NCI-H2171 (cell line): ENCODE data around the gene REEP3.

ENCODE experiments used
- DNase-seq: peaks from one replicate; lab custom pipeline; 2025; lab: John Stamatoyannopoulos, UW

The REEP3 gene

GRCh38 chr10:63588436-63589167 lies 67.4 kb downstream of the REEP3 start:
- no peak for DNase-seq

- DNase-seq = no peak
Observed at GRCh38 chr10:63591600-63592379, 70.6 kb downstream of the REEP3 start.

- no peak for DNase-seq
Observed at GRCh38 chr10:63593576-63593975, 72.4 kb downstream of the REEP3 start.

GRCh38 chr10:63595072-63595471 lies 73.9 kb downstream of the REEP3 start:
- no peak for DNase-seq

DNA sequence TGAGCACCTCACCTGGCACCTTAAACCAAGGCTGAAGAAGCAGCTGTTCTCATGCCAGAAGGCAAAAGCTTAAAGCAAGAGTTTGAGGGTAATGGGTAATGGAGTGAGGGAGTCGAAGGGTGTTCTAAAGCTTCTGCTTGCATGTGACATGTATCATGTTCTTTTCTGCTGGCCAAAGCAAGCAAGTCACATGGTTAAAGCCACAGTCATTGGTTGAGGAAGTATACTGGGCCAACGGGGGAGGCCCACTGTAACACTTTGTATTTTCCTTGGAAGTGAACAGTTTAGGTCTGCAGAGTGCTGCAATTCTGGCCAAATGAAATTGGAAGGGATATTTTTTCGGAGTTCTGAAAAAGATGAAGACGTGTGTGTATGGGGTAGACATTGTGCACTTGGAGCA lies 75.7 kb downstream of the REEP3 start:
- DNase-seq = no peak

GRCh38 chr10:63600540-63600939 lies 79.3 kb downstream of the REEP3 start:
- no peak for DNase-seq

- DNase-seq = no peak
Observed at GRCh38 chr10:63603709-63604445, 82.7 kb downstream of the REEP3 start.

DNA sequence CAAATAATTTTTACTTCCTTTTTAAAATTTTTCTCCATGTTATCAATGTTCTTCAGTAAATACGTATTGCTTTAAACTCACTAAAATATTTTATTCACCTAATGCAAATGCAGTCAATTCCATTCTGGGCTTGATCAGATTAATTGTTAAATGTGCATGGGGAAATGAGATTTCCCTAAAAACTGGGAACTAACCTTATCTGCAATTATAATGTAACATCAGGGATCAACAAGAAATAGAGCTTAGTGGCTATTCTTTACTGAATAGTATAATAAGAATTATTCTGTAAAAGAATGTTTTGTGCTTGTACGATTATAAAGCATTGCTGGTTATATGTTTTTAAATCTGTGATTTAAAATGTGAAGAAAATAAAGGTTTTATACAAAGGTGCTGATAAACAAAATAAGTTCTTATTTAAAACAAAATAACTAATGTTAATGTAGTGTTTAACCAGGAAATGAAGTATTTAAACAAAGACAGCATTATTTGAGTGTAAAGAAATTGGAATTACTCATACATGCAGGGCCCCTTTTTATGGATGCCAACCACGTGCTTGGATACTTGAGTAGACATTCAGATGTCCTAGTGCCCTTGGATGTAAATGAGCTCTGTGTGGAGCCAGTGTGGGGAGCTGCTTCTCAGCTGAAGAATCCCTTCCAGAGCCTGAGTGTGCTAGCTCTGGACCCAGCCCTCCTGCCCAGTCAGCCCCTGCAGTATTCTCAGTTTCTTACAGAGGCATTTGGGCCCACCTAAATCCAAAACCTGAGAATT lies 84.2 kb downstream of the REEP3 start:
- DNase-seq = no peak

DNA sequence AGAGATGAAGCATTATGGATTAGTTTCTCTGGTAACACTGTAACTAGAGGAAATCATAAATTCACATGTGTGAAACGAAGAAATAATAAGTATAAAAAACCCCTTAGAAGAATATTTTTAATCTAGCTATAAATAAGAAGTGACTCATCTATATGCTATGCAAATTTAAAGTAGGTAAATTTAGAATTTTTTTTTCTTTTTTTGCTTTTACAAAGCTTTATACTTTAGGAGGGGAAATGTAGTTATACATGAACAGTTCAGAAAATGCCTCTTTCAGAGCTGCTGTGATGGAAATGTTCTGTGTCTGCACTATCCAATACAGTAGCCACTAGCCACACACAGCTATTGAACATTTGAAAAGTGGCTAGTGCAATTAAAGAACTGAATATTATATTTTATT lies 87.3 kb downstream of the REEP3 start:
- DNase-seq = no peak

DNA sequence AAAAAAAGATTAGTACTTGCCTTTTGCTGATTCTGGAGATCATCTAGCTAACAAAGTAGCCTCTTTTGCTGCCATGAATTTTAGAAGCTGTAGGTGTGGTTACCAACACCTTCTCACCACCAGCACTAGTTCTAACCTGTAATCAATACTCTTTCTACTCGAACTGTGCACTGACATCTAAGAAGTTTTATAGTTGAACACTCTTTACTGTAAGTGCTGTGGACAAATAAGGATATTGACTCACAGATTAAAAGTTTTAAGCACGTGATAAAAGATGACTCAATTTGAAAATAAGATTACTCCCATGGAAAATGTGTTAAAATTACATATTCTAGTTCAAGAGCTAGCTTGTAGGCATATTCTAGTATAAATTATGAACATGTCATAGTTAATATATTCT lies 89.9 kb downstream of the REEP3 start:
- DNase-seq = no peak

GRCh38 chr10:63614371-63614891 lies 93.2 kb downstream of the REEP3 start:
- DNase-seq = no peak

- no peak for DNase-seq
Observed at GRCh38 chr10:63618552-63618951, 97.4 kb downstream of the REEP3 start.

DNA sequence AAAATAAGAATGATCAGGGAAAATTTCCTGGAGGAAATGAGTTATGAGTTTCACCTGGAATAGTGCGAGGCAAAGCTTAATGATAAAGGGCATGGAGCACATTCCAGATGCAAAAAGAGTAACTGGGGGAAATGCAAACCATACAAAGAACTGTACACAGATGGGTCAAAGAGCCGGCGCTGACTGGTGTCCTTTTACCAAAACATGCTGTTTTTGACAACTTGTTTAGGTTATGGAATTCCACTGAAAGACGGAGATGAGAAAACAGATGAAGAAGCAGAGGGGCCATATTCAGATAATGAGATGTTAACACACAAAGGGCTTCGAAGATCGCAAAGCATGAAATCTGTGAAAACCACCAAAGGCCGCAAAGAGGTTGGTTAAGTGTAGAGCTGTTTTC lies 98.2 kb downstream of the REEP3 start:
- DNase-seq = no peak

GRCh38 chr10:63622097-63622496 lies 100.9 kb downstream of the REEP3 start:
- no peak for DNase-seq

DNA sequence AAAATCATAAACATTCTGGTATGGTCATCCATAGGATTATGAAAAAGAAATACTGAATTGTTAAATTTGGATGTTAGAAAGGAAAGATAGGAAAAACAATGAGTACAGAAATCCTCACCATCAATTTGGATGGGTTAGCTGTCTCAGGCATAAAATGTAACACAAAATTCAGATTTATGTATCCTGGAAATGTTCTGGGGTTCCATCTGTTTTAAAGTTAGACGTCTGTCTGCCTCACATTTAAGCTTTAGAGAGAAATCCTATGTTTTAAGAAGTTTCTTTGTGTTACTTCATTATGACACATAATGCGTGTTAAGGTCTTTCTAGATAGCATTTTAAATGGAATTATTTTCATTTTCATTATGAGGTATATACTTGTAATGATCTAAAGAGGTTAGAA lies 103.5 kb downstream of the REEP3 start:
- DNase-seq = no peak

DNA sequence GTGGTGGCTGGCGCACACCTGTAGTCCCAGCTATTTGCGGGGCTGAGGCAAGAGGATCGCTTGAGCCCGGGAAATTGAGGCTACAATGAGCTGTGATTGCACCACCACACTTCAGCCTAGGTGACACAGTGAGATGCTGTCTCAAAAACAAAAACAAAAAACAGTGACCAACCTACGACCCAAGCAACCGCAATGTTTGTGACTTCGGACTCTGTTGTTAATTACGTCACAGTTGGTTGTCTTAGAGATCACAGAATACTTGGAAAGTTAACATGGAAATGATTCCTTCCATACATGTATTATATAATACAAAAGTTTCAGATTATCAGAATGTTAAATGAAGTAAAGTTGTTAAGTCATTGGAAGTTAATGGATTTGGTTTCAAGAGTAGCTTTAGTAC lies 106.2 kb downstream of the REEP3 start:
- no peak for DNase-seq

- DNase-seq = no peak
Observed at GRCh38 chr10:63627881-63628296, 106.7 kb downstream of the REEP3 start.

DNA sequence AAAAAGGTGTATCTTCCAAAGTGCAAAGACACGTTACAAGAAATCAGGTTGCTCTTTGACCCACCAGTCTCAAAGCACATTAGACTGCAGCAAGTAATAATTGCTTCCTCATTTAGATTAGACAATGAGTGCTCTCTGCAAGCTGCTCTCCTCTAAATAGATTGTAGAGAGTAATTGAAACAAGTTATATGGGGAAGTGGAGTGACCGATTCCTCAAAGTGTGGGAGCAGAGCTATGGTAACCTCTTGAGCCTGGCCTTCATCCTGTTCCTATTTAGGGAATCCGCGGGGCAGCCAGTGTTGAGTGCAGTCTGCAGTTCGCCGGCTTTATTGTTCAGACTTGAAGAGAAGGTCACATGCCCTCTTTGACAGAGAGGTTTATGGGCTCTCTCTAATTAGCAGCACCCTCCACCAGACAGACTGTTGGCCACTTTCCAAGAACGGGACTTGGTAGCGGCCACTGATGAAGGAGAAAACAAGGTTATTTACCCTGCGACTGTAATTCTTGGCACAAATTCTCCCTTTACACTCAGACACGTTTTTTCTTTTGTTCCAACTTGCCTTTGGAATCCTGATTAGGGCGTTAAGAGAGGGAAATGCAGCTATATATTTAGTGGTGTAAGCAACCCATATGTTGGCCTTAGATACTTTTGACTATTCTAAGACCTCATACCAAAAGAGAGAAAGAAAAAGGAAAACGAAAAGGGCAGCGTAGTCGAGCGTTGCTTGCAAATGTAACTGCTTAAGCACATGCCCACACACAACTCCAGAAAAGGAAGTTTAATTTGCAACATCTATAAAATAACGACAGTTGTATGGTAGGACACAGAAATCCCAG lies 107.5 kb downstream of the REEP3 start:
- peak; percentile 84 for DNase-seq

- DNase-seq = peak; percentile 79
Observed at GRCh38 chr10:63629363-63630084, 108.3 kb downstream of the REEP3 start.
